GM18520 (cell line): ENCODE results near the gene ANO5.

ENCODE experiments used
- ATAC-seq: cut with Tn5 transposase; IDR thresholded peaks from one replicate; pipeline ENCODE4 v1.9.1; 2021; ENCODE audit not compliant: unreplicated experiment

ANO5 gene

DNA sequence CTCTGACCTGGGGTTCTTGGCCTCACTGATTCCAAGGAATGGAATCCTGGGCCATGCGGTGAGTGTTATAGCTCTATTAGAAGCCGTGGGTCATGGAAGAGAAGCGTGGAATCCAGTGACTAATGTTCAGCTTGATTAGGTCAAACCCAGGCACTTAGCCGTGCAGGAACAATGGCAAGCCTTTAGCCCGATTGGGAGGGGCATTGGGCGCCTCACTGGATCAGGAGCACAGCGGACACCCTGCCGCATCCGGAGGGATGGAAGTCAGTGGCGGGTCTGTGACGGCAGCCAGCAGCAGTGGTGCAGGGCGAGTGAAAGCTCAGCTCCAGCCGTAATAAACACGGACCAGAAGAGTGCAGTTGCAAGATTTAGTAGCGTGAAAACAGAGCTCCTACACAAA lies 124.8 kb downstream of the ANO5 start:
- no peak for ATAC-seq

GRCh38 chr11:22331771-22332170 lies 138.9 kb downstream of the ANO5 start:
- ATAC-seq: no peak
